Astrocyte of the spinal cord (primary cell): ENCODE measurements around the gene NRDE2.

Experiments used
- DNase-seq: peaks from one replicate; pipeline ENCODE4 v3.0.0; 2011; ENCODE audit warnings: low read depth, low spot score
- H3K4me3 ChIP-seq: 2 replicates; pipeline ENCODE4 v1.5.1; 2011; ENCODE audit warnings: low read depth, mild to moderate bottlenecking, low read length, moderate library complexity
- in situ Hi-C: cut with HindIII; loops from 2 replicates; pipeline ENCODE4 v1.10.0; 2017; ENCODE audit warnings: low sequenced_read_pairs
- TF ChIP-seq, protein P1 (sequence below): IDR thresholded peaks from 2 replicates; pipeline ENCODE4 v1.5.1; 2012; ENCODE audit warnings: low read depth, mild to moderate bottlenecking, low read length, inconsistent platforms

NRDE2 gene

DNA sequence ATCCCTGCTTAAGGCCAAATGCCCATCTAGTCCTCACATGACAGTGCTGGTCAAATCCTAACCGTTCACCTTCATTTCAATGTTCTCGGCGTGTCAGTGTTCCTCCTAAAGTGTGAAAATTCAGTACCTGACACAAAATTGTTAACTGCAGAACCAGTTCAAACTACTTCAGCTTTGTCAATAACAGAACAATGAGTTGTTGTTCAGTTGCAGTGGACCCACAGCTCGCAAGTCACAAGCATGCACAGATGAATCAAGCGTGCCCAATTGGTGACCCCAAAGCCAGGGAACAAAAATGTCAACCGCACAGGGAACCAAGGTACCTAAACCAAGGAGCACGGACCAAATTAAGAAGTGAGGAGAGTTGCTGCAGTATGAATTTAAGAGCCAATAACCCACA, 23.2 kb downstream of the NRDE2 start:
- DNase-seq = no peak
- H3K4me3 ChIP-seq = no peak overlapping the region
- TF ChIP-seq, protein P1, sequence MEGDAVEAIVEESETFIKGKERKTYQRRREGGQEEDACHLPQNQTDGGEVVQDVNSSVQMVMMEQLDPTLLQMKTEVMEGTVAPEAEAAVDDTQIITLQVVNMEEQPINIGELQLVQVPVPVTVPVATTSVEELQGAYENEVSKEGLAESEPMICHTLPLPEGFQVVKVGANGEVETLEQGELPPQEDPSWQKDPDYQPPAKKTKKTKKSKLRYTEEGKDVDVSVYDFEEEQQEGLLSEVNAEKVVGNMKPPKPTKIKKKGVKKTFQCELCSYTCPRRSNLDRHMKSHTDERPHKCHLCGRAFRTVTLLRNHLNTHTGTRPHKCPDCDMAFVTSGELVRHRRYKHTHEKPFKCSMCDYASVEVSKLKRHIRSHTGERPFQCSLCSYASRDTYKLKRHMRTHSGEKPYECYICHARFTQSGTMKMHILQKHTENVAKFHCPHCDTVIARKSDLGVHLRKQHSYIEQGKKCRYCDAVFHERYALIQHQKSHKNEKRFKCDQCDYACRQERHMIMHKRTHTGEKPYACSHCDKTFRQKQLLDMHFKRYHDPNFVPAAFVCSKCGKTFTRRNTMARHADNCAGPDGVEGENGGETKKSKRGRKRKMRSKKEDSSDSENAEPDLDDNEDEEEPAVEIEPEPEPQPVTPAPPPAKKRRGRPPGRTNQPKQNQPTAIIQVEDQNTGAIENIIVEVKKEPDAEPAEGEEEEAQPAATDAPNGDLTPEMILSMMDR = no peak
- in situ Hi-C loops = no loop called here

DNA sequence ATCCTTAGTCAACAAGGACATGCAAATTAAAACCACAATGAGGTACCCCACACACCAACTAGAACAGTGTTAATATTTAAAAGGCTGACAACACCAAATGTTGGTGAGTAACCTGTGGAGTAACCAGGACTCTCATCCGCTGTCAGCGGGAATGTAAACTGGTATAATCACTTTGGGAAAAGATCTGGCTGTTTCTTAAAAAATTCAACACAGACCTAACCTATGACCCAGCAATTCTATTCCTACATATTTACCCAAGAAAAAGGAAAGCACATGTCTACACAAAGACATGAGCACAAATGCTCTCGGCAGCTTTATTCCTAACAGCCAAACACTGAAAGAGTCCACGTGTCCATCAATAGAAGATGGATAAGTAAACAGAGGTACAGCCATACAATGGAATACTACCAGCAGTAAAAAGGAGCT, 26.6 kb downstream of the NRDE2 start:
- in situ Hi-C loops = no loop called here
- DNase-seq = no peak
- H3K4me3 ChIP-seq = no peak overlapping the region
- TF ChIP-seq, protein P1 = no peak

DNA sequence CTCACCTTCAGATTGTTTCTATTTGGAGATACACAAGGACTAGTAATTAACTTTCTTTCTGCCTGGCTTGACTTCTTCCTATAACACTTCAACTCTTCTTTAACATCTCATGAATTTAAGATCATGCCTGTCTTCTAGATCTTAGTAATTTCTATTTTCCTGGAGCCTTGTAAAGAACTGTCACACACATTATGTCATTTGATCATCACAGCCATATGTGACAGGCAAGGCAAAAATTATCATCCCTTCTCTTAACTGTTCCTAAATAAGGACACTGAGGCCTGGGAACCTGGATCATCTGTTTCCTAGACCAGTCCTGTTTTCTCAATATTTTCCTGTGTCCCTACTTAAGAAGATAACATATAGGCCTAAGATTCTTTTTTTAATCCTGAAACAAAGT, 27.2 kb downstream of the NRDE2 start:
- H3K4me3 ChIP-seq = no peak overlapping the region
- no peak for DNase-seq
- in situ Hi-C loops = no loop called here
- TF ChIP-seq, protein P1 = no peak

DNA sequence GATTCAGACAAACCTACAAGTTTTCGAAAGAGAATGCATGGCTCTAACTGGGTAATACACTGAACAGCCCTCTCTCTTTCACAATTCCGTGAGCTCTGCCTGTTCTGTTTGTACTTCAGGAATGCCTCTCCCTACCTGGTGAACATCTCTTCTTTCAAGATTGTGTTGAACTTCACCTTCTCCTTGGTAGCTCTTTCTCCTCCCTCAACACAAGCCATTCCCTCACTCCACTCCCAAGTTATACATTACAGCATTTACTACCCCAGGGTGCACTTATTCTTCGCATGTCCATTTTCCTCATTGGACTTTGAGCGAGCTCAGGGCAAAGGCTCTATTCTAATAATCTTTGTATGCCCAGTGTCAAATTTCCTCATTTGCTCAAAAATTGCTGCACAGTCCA, 28.3 kb downstream of the NRDE2 start:
- TF ChIP-seq, protein P1 = no peak
- in situ Hi-C loops = no loop called here
- no peak for DNase-seq
- no peak overlapping the region for H3K4me3 ChIP-seq

DNA sequence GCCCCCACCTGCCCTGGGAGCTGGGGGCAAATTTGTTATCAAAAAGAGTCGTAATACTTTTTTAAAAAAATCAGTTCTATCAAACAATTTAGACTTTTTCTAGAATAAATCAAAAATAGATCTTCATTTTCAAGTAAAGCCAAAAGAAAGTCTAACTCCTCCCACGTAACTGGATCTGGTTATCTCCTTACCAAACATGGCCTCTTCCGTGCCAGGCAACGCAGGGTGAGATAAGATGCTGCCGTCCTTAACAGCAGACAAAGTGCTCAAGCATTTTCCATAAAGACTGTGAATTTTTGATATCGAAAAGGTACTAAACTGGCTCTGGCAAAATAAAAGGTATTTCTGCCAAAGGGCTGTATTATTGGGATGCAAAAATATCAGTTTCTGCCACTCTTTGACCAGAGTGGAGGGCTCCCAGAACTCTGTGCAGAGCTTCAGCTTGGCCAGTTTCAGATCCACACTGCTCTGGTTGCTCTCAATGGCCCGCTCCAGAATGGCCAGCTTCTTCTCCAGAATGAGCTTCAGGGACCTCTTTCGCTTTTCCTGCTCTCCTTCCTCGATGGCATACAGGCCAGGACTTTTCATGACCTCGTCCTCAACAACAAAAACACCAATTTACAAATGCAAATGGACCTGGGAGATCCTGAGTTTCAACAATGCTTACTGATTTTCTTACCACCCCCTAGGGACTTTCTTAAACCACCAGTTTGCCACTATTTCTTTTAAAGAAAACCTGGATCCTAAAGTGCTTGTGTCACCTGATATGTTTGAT, 29.0 kb downstream of the NRDE2 start:
- no peak for DNase-seq
- TF ChIP-seq, protein P1 = no peak
- in situ Hi-C loops = no loop called here
- no peak overlapping the region for H3K4me3 ChIP-seq

DNA sequence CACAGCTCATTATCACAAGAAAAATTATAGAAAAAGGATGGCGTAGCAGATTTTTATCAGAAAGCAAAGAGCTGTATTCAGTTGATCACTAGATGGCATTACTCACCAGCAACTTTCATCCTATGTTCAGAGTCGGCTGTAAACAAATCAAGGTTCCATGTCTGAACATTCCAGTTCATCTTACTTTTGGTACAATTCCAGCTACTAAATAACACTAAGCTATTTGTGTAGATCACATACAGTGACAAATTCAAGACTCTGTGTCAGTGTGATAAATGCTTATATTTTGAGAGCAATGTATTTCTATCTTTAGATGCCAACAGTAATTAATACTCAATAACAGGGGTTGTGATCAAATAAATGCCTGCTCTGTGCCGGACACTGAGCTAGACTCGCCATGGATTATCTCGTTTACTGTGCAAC, 30.1 kb downstream of the NRDE2 start:
- TF ChIP-seq, protein P1 = peak; percentile 53
- no peak overlapping the region for H3K4me3 ChIP-seq
- DNase-seq = peak; percentile 67
- in situ Hi-C loops = no loop called here

DNA sequence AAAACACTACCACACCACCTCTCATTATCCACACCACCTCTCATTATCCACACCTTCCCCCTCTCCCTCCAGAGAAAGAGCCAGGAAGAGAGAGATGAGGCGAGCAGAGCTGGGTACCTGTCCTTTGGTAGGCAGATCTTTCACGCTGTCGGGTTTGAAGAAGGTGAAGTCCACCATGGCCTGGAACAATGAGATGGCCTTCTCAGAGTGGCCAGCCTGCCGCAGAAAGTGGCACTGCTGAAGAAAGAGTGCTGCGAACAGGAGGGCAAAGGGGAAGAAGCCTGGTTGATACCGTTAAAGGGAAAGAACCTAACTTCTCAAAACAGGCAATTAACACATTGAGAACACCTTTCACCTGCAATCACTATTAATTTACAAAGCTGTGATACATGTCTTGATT, 30.6 kb downstream of the NRDE2 start:
- TF ChIP-seq, protein P1 = no peak
- H3K4me3 ChIP-seq = no peak overlapping the region
- in situ Hi-C loops = no loop called here
- no peak for DNase-seq
